K562 (cell line): ENCODE results near the gene KCP. TPM values are rescaled to one million over a fixed set of nuclear protein-coding genes. Genes with fewer than 3 reads are reported as not detected.

Source experiments
- BCL6 ChIP-seq: fragments of 250-450 bp; sonication (Bioruptor Pico); IDR thresholded peaks from 2 replicates; pipeline ENCODE4 v1.4.0; 2020
- DNMT1 ChIP-seq: fragments of 450-650 bp; IDR thresholded peaks from 2 replicates; pipeline ENCODE4 v1.6.1; 2016; ENCODE audit warnings: antibody characterized with exemption, mild to moderate bottlenecking
- KLF13 ChIP-seq: fragments of 450-650 bp; IDR thresholded peaks from 2 replicates; pipeline ENCODE4 v1.6.1; 2016; ENCODE audit warnings: missing genetic modification characterization, low read depth, mild to moderate bottlenecking, missing compliant biosample characterization, moderate library complexity, borderline replicate concordance
- MCM7 ChIP-seq, 2 experiments: fragments of 450-650 bp; IDR thresholded peaks; 2 replicates each; pipeline ENCODE4 v1.6.1; 2016 to 2018
- MECOM ChIP-seq: fragments of 250-450 bp; sonication (Bioruptor Pico); IDR thresholded peaks from 2 replicates; pipeline ENCODE4 v1.8.0; 2022; ENCODE audit warnings: inconsistent platforms
- MTA1 ChIP-seq: fragments of 450-650 bp; IDR thresholded peaks from 2 replicates; pipeline ENCODE4 v1.6.1; 2017; ENCODE audit warnings: borderline replicate concordance
- PHF20 ChIP-seq: fragments of 450-650 bp; IDR thresholded peaks from 2 replicates; pipeline ENCODE4 v1.6.1; 2018; ENCODE audit not compliant: partially characterized antibody
- SIN3B ChIP-seq: fragments of 450-650 bp; IDR thresholded peaks from 2 replicates; pipeline ENCODE4 v1.6.1; 2017; ENCODE audit warnings: low read depth, mild to moderate bottlenecking, moderate library complexity
- SNRNP70 ChIP-seq: fragments of 200-400 bp; formaldehyde crosslinking; optimal IDR thresholded peaks from 2 replicates; pipeline ENCODE3; 2017; ENCODE audit warnings: low read depth, low read length
- ZNF23 ChIP-seq: fragments of 250-450 bp; sonication (Bioruptor Pico); IDR thresholded peaks from 2 replicates; pipeline ENCODE4 v1.4.0; 2020; ENCODE audit warnings: mild to moderate bottlenecking
- ZNF274 ChIP-seq: IDR thresholded peaks from 2 replicates; pipeline ENCODE4 v1.6.1; 2011; ENCODE audit warnings: low read depth, mild to moderate bottlenecking, low read length, moderate library complexity, borderline replicate concordance
- polyA plus RNA-seq, 8 experiments: library from polyadenylated mRNA; depleted of rRNA in 4 of 8; stranded (reverse) in 5 of 8; unstranded in 3 of 8; fragments of >200 nt; fragmentation: Nextera tagmentation in 2 of 8; fragmentation: Illumina TruSeq in 1 of 8; extraction: Ambion mirVana in 2 of 8; extraction: Trizol in 1 of 8; gene quantifications; 2 replicates each; pipeline versions ENCODE4 v1.2.1 to v1.2.3, GENCODE V29; 2011 to 2014; ENCODE audit warnings: inconsistent platforms in 1 of 8, missing spikeins in 1 of 8
- total RNA-seq, 7 experiments: library from RNA; depleted of rRNA in 6 of 7; stranded (reverse); fragments of >200 nt in 6 of 7; fragmentation: Illumina TruSeq in 2 of 7; extraction: Trizol in 2 of 7; gene quantifications; 2 replicates each; pipeline versions ENCODE4 v1.2.1 to v1.2.3, GENCODE V29; 2011 to 2021; ENCODE audit warnings: low replicate concordance in 1 of 7
- TF ChIP-seq, protein P1 (sequence below): fragments of 250-450 bp; sonication (Bioruptor Pico); IDR thresholded peaks from 2 replicates; pipeline ENCODE4 v1.8.0; 2022; ENCODE audit warnings: inconsistent platforms
- TF ChIP-seq, protein P2 (sequence below): fragments of 250-450 bp; sonication (Bioruptor Pico); IDR thresholded peaks from 2 replicates; pipeline ENCODE4 v1.8.0; 2022; ENCODE audit warnings: moderate library complexity, mild to moderate bottlenecking, inconsistent platforms
- TF ChIP-seq, protein P3 (sequence below): sonication (generic); formaldehyde crosslinking; IDR thresholded peaks from 2 replicates; pipeline ENCODE4 v1.4.0; 2020; ENCODE audit warnings: mild to moderate bottlenecking, missing genetic modification reagents
- TF ChIP-seq, protein P4 (sequence below): fragments of 250-450 bp; sonication (Bioruptor Pico); IDR thresholded peaks from 2 replicates; pipeline ENCODE4 v1.5.0; 2021
- TF ChIP-seq, protein P5 (sequence below): fragments of 250-450 bp; sonication (Bioruptor Pico); IDR thresholded peaks from 2 replicates; pipeline ENCODE4 v1.9.0; 2021; ENCODE audit warnings: mild to moderate bottlenecking, inconsistent platforms
- TF ChIP-seq, protein P6 (sequence below): fragments of 450-650 bp; IDR thresholded peaks from 2 replicates; pipeline ENCODE4 v1.7.1; 2018; ENCODE audit warnings: mild to moderate bottlenecking, low read depth; ENCODE audit not compliant: partially characterized antibody

Gene KCP
- total and polyA plus RNA-seq, 9 of the 15 experiments (the other 6 are each of a cell fraction or from before 2014, with no cell fraction given), result 0.06 to 0.17 (median 0.12) TPM; not detected in 3

DNA sequence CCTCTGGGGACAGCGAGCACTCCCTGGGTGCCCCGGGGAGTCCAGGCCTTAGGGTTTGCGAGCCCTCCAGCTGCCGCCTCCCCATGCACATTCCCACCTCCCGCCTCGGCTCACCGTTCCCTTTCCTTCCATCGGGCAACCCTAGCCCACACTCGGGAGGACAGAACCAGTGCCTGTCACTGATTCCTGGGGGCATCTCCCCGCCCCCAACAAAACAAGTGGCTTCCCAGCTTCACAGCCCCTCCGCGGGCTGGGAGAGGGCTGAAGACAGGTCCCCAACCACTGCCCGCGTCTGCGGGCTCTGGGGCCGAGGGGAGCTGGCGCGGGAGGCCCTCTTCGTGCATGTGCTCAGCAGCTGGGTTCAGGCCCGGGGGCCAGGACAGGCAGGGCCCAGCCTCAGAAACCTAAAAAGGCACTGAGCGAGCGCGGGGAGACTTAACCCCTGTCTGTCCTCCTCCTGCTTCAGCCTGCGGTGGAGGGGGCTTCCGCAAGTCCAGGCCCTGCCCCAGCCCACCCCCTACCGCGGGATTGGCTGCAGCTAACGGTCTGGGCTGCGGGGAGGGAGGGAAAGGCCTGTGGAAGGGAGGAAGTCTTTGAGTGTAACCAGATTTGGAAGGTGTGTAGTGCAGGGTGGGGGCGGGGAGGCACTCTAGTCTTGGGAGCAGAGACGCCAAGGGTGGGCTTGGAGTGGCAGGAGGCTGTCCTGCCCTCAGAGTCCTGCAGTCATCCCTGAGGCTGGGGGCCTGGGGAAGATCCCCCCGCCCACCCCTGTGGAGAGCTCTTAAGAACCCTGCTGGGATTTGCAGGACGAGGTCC, 79.1 kb downstream of the KCP start (continued):
- TF ChIP-seq, protein P1, sequence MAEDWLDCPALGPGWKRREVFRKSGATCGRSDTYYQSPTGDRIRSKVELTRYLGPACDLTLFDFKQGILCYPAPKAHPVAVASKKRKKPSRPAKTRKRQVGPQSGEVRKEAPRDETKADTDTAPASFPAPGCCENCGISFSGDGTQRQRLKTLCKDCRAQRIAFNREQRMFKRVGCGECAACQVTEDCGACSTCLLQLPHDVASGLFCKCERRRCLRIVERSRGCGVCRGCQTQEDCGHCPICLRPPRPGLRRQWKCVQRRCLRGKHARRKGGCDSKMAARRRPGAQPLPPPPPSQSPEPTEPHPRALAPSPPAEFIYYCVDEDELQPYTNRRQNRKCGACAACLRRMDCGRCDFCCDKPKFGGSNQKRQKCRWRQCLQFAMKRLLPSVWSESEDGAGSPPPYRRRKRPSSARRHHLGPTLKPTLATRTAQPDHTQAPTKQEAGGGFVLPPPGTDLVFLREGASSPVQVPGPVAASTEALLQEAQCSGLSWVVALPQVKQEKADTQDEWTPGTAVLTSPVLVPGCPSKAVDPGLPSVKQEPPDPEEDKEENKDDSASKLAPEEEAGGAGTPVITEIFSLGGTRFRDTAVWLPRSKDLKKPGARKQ (CRISPR knock-in tag), result no peak
- TF ChIP-seq, protein P2, sequence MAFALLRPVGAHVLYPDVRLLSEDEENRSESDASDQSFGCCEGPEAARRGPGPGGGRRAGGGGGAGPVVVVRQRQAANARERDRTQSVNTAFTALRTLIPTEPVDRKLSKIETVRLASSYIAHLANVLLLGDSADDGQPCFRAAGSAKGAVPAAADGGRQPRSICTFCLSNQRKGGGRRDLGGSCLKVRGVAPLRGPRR (CRISPR knock-in tag), result no peak
- TF ChIP-seq ZNF23 (CRISPR knock-in tag) (0 out of 2 replicates have a peak, but pooled peaks have one; percentile 37), MTA1 (no peak), PHF20 (peak; percentile 54), ZNF274 (no peak), BCL6 (no peak), DNMT1 (no peak), MCM7 (IDR thresholded peaks at IDR 0.05) (no peak), KLF13 (tag) (no peak), SIN3B (no peak), SNRNP70 (no peak), MECOM (CRISPR knock-in tag) (0 out of 2 replicates have a peak, but pooled peaks have one; percentile 12)
- TF ChIP-seq, protein P3, sequence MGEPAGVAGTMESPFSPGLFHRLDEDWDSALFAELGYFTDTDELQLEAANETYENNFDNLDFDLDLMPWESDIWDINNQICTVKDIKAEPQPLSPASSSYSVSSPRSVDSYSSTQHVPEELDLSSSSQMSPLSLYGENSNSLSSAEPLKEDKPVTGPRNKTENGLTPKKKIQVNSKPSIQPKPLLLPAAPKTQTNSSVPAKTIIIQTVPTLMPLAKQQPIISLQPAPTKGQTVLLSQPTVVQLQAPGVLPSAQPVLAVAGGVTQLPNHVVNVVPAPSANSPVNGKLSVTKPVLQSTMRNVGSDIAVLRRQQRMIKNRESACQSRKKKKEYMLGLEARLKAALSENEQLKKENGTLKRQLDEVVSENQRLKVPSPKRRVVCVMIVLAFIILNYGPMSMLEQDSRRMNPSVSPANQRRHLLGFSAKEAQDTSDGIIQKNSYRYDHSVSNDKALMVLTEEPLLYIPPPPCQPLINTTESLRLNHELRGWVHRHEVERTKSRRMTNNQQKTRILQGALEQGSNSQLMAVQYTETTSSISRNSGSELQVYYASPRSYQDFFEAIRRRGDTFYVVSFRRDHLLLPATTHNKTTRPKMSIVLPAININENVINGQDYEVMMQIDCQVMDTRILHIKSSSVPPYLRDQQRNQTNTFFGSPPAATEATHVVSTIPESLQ, result no peak
- TF ChIP-seq, protein P4, sequence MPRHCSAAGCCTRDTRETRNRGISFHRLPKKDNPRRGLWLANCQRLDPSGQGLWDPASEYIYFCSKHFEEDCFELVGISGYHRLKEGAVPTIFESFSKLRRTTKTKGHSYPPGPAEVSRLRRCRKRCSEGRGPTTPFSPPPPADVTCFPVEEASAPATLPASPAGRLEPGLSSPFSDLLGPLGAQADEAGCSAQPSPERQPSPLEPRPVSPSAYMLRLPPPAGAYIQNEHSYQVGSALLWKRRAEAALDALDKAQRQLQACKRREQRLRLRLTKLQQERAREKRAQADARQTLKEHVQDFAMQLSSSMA (CRISPR knock-in tag), result no peak
- TF ChIP-seq, protein P5, sequence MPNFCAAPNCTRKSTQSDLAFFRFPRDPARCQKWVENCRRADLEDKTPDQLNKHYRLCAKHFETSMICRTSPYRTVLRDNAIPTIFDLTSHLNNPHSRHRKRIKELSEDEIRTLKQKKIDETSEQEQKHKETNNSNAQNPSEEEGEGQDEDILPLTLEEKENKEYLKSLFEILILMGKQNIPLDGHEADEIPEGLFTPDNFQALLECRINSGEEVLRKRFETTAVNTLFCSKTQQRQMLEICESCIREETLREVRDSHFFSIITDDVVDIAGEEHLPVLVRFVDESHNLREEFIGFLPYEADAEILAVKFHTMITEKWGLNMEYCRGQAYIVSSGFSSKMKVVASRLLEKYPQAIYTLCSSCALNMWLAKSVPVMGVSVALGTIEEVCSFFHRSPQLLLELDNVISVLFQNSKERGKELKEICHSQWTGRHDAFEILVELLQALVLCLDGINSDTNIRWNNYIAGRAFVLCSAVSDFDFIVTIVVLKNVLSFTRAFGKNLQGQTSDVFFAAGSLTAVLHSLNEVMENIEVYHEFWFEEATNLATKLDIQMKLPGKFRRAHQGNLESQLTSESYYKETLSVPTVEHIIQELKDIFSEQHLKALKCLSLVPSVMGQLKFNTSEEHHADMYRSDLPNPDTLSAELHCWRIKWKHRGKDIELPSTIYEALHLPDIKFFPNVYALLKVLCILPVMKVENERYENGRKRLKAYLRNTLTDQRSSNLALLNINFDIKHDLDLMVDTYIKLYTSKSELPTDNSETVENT (CRISPR knock-in tag), result peak; percentile 70; the same call in 1 of the 2 replicates
- TF ChIP-seq, protein P6, sequence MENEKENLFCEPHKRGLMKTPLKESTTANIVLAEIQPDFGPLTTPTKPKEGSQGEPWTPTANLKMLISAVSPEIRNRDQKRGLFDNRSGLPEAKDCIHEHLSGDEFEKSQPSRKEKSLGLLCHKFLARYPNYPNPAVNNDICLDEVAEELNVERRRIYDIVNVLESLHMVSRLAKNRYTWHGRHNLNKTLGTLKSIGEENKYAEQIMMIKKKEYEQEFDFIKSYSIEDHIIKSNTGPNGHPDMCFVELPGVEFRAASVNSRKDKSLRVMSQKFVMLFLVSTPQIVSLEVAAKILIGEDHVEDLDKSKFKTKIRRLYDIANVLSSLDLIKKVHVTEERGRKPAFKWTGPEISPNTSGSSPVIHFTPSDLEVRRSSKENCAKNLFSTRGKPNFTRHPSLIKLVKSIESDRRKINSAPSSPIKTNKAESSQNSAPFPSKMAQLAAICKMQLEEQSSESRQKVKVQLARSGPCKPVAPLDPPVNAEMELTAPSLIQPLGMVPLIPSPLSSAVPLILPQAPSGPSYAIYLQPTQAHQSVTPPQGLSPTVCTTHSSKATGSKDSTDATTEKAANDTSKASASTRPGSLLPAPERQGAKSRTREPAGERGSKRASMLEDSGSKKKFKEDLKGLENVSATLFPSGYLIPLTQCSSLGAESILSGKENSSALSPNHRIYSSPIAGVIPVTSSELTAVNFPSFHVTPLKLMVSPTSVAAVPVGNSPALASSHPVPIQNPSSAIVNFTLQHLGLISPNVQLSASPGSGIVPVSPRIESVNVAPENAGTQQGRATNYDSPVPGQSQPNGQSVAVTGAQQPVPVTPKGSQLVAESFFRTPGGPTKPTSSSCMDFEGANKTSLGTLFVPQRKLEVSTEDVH, result peak; percentile 24
